Measurements from ENCODE around the gene POU6F2. TPM values are rescaled to one million over a fixed set of nuclear protein-coding genes. Genes with fewer than 3 reads are reported as not detected.

Gene POU6F2, protein sequence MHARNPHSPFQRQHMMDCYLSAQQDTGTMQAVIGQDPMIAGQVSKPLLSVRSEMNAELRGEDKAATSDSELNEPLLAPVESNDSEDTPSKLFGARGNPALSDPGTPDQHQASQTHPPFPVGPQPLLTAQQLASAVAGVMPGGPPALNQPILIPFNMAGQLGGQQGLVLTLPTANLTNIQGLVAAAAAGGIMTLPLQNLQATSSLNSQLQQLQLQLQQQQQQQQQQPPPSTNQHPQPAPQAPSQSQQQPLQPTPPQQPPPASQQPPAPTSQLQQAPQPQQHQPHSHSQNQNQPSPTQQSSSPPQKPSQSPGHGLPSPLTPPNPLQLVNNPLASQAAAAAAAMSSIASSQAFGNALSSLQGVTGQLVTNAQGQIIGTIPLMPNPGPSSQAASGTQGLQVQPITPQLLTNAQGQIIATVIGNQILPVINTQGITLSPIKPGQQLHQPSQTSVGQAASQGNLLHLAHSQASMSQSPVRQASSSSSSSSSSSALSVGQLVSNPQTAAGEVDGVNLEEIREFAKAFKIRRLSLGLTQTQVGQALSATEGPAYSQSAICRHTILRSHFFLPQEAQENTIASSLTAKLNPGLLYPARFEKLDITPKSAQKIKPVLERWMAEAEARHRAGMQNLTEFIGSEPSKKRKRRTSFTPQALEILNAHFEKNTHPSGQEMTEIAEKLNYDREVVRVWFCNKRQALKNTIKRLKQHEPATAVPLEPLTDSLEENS
- 0.34 TPM in 1 of 2 replicates, not detected in the other for total RNA-seq (2014; rRNA removed; shearing (Covaris generic))

GRCh38 chr7:38977685-38978084 lies at the start of gene POU6F2:
POU6F2 (plus strand) TSS chr7:38977909; CDS start chr7:38977954, 45 bp downstream.

Small RNA genes lying within 50 kb of the gene (small RNA-seq; reads per million reads assigned to genes)
- not detected for gene SNORA20B

Other genes with a start within 250 kb of the POU6F2 start
- gene VPS41, start 68.7 kb upstream of the POU6F2 start, total RNA-seq (2014; rRNA removed; shearing (Covaris generic)): 32.8 and 34.9 TPM in 2 replicates